ENCODE results near the gene GOLM1. TPM values are rescaled to one million over a fixed set of nuclear protein-coding genes. Genes with fewer than 3 reads are reported as not detected.

GOLM1 gene
- total and polyA plus RNA-seq, 2 of the 13 experiments (the other 11 are each of a cell fraction or from before 2014, with no cell fraction given) = 0.20 to 0.30 TPM

- Histone ChIP-seq H3K4me2 (ENCODE audit: low read depth, low read length) (no peak overlapping the region), H3K79me2 (ENCODE audit: insufficient read depth, low read length) (no peaks in the 10 kb centered on the region), H3K27me3 (ENCODE audit: control insufficient read depth in 1 of 2, insufficient read depth in 2 of 2, low read length in 2 of 2) (no peaks in the 10 kb centered on the region), H4K20me1 (ENCODE audit: insufficient read depth, low read length) (no peaks in the 10 kb centered on the region), H3K36me3 (replicated peaks in 1 of 2; ENCODE audit: control insufficient read depth in 1 of 2, insufficient read depth in 2 of 2, low read length in 2 of 2) (peaks cover 8 to 52% of the 10 kb centered on the region in 2 experiments), H3K4me1 (ENCODE audit: insufficient read depth, low read length) (no peaks in the 10 kb centered on the region), H3K9me3 (ENCODE audit: low read length) (peaks cover 24% of the 10 kb centered on the region), H3K4me3 (replicated peaks in 1 of 3; ENCODE audit: insufficient read depth in 1 of 3, low read depth in 2 of 3, low read length in 3 of 3) (no peak overlapping the region), H2AFZ (ENCODE audit: low read length) (no peak overlapping the region), H3K27ac (ENCODE audit: extremely low read length, insufficient read depth, low read length) (no peak overlapping the region), H3K9ac (ENCODE audit: insufficient read depth, low read depth, low read length) (no peak overlapping the region)
- no peak for DNase-seq (ENCODE audit: low spot score)
- in situ Hi-C loops (cut with HindIII; ENCODE audit: extremely low pct_ligation_motif_present, low pct_unique_long_range_greater_than_20kb) (no loop called here), intact Hi-C loops (cut with micrococcal nuclease; ENCODE audit: unreplicated experiment) (no loop called here)
- CTCF ChIA-PET (ENCODE audit: low intra/inter-chr PET ratio, low total read pairs) = no interaction called here
- WGBS (ENCODE audit: low lambda C conversion rate) = 95% methylated on average over 1 of the region's 1 CpG
- FAIRE-seq = peak; percentile 21
- no TSS peak for BruUV-seq (replicated peaks)
- POLR2A ChIA-PET = no interaction called here
- no peak for ATAC-seq
- TF ChIP-seq KIAA2018 (CRISPR knock-in tag; IDR thresholded peaks at IDR 0.05; ENCODE audit: borderline replicate concordance) (no peak), ZNF354B (CRISPR knock-in tag; IDR thresholded peaks at IDR 0.05) (no peak), KDM1A (CRISPR knock-in tag; IDR thresholded peaks at IDR 0.05) (0 out of 2 replicates have a peak, but pooled peaks have one; percentile 30), ZNF773 (CRISPR knock-in tag; IDR thresholded peaks at IDR 0.05; ENCODE audit: borderline replicate concordance) (no peak), ZNF546 (CRISPR knock-in tag; conservative IDR thresholded peaks at IDR 0.05) (no peak), ZMYM2 (CRISPR knock-in tag; IDR thresholded peaks at IDR 0.05) (peak; percentile 66; the same call in 1 of the 2 replicates), SNAPC2 (CRISPR knock-in tag; IDR thresholded peaks at IDR 0.05) (no peak), ZNF382 (CRISPR knock-in tag; IDR thresholded peaks at IDR 0.05; ENCODE audit: borderline replicate concordance) (no peak), ZNF343 (CRISPR knock-in tag; IDR thresholded peaks at IDR 0.05) (no peak), TEAD2 (CRISPR knock-in tag; IDR thresholded peaks at IDR 0.05) (no peak), ZNF496 (CRISPR knock-in tag; IDR thresholded peaks at IDR 0.05; ENCODE audit: insufficient replicate concordance) (no peak), ATAD3A (CRISPR knock-in tag; IDR thresholded peaks at IDR 0.05) (no peak)
- TF ChIP-seq, protein P1, sequence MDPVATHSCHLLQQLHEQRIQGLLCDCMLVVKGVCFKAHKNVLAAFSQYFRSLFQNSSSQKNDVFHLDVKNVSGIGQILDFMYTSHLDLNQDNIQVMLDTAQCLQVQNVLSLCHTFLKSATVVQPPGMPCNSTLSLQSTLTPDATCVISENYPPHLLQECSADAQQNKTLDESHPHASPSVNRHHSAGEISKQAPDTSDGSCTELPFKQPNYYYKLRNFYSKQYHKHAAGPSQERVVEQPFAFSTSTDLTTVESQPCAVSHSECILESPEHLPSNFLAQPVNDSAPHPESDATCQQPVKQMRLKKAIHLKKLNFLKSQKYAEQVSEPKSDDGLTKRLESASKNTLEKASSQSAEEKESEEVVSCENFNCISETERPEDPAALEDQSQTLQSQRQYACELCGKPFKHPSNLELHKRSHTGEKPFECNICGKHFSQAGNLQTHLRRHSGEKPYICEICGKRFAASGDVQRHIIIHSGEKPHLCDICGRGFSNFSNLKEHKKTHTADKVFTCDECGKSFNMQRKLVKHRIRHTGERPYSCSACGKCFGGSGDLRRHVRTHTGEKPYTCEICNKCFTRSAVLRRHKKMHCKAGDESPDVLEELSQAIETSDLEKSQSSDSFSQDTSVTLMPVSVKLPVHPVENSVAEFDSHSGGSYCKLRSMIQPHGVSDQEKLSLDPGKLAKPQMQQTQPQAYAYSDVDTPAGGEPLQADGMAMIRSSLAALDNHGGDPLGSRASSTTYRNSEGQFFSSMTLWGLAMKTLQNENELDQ (CRISPR knock-in tag; IDR thresholded peaks at IDR 0.05; ENCODE audit: borderline replicate concordance) = no peak
These were observed 94.0 kb downstream of the GOLM1 start for GRCh38 chr9:86005253-86005775.
